ENCODE data around the gene DIMT1.

DNA sequence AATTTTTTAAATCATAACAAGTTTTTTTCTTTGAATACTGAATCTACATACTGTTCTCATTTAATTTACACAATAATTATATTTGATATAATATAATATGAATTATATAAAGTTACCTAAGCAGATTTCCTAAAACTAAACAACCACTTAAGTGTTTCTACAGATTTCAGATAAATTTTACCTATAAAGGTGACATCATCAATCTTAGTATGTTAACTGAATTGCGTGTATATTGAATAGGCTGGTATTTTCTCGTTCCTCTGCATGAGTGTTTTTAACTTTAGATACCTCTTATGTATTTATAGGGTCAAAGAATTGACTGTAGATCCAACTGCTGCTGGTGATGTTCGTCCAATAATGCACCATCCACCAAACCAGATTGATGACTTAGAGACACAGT, 30.3 kb downstream of the DIMT1 start:
- TF ChIP-seq, protein P1, sequence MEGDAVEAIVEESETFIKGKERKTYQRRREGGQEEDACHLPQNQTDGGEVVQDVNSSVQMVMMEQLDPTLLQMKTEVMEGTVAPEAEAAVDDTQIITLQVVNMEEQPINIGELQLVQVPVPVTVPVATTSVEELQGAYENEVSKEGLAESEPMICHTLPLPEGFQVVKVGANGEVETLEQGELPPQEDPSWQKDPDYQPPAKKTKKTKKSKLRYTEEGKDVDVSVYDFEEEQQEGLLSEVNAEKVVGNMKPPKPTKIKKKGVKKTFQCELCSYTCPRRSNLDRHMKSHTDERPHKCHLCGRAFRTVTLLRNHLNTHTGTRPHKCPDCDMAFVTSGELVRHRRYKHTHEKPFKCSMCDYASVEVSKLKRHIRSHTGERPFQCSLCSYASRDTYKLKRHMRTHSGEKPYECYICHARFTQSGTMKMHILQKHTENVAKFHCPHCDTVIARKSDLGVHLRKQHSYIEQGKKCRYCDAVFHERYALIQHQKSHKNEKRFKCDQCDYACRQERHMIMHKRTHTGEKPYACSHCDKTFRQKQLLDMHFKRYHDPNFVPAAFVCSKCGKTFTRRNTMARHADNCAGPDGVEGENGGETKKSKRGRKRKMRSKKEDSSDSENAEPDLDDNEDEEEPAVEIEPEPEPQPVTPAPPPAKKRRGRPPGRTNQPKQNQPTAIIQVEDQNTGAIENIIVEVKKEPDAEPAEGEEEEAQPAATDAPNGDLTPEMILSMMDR (IDR thresholded peaks at IDR 0.05; ENCODE audit: low read depth, low read length, missing input control) = no peak
- TF ChIP-seq TAF1 (conservative IDR thresholded peaks at IDR 0.05) (no peak), GABPA (IDR thresholded peaks at IDR 0.05 in 1 of 2, conservative IDR thresholded peaks at IDR 0.05 in 1 of 2) (no peak)

Measured in liver (tissue), 3 donors.